ENCODE measurements around the gene CORO2A. TPM values are rescaled to one million over a fixed set of nuclear protein-coding genes. Genes with fewer than 3 reads are reported as not detected.

CORO2A gene
- total and polyA plus RNA-seq, 10 of the 15 experiments (the other 5 are each of a cell fraction or from before 2014, with no cell fraction given), result 1.0 to 5.3 (median 3.5) TPM

GRCh38 chr9:98108531-98109031 lies 83.9 kb downstream of the CORO2A start (continued):
- TF ChIP-seq KAT2A (conservative IDR thresholded peaks at IDR 0.05; ENCODE audit: control insufficient read depth, low read depth, low read length), result no peak
- no peak for TF ChIP-seq ZNF592 (IDR thresholded peaks at IDR 0.05)
- TF ChIP-seq CBX3 (IDR thresholded peaks at IDR 0.05; ENCODE audit: borderline replicate concordance, low read depth), result no peak
- TF ChIP-seq CREM (IDR thresholded peaks at IDR 0.05; ENCODE audit: low read depth), result no peak
- TF ChIP-seq CHD1 (IDR thresholded peaks at IDR 0.05; ENCODE audit: low read depth, low read length), result no peak
- no peak for TF ChIP-seq ZNF207 (IDR thresholded peaks at IDR 0.05; ENCODE audit: borderline replicate concordance)
- TF ChIP-seq ATF2 (IDR thresholded peaks at IDR 0.05; ENCODE audit: low read length), result no peak
- TF ChIP-seq NBN (IDR thresholded peaks at IDR 0.05), result peak; percentile 89; the same call in 1 of the 2 replicates
- TF ChIP-seq ETV6 (conservative IDR thresholded peaks at IDR 0.05 in 1 of 2, IDR thresholded peaks at IDR 0.05 in 1 of 2; ENCODE audit: borderline replicate concordance in 1 of 2, low read depth in 1 of 2), result no peak
- no peak for TF ChIP-seq RB1 (IDR thresholded peaks at IDR 0.05; ENCODE audit: borderline replicate concordance)
- TF ChIP-seq BMI1 (IDR thresholded peaks at IDR 0.05; ENCODE audit: borderline replicate concordance), result no peak
- no peak for TF ChIP-seq NR2F1 (conservative IDR thresholded peaks at IDR 0.05)
- TF ChIP-seq BACH1 (IDR thresholded peaks at IDR 0.05; ENCODE audit: borderline replicate concordance), result 0 out of 2 replicates have a peak, but pooled peaks have one; percentile 11
- TF ChIP-seq ZBED1 (IDR thresholded peaks at IDR 0.05; ENCODE audit: borderline replicate concordance), result no peak
- TF ChIP-seq POLR2A (IDR thresholded peaks at IDR 0.05; ENCODE audit: low read depth, low read length), result no peak
- peak; percentile 71; the same call in 1 of the 2 replicates for TF ChIP-seq MLLT1 (IDR thresholded peaks at IDR 0.05)
- no peak for TF ChIP-seq PRDM15 (CRISPR knock-in tag; IDR thresholded peaks at IDR 0.05)
- no peak for TF ChIP-seq NFYB (IDR thresholded peaks at IDR 0.05; ENCODE audit: insufficient read depth, low read depth, low read length)
- 0 out of 2 replicates have a peak, but pooled peaks have one; percentile 1 for TF ChIP-seq IRF4 (IDR thresholded peaks at IDR 0.05; ENCODE audit: low read depth, low read length)
- TF ChIP-seq SMARCA5 (IDR thresholded peaks at IDR 0.05), result no peak
- peak; percentile 67 for TF ChIP-seq ATF7 (IDR thresholded peaks at IDR 0.05; ENCODE audit: low read depth)
- TF ChIP-seq MYC (IDR thresholded peaks at IDR 0.05; ENCODE audit: insufficient read depth, insufficient read length, insufficient replicate concordance, low read length, severe bottlenecking), result no peak
